HepG2 (cell line): ENCODE data around the gene FAM117A. TPM values are rescaled to one million over a fixed set of nuclear protein-coding genes. Genes with fewer than 3 reads are reported as not detected.

ENCODE experiments used
- ATAC-seq: fragments of 200-7000 bp; cut with Tn5 transposase; 3 replicates; pipeline ENCODE4 v1.9.1; 2020; ENCODE audit warnings: mild to moderate bottlenecking, moderate library complexity
- BruUV-seq: library from RNA; stranded (reverse); fragments of 400-500 nt; replicated peaks from 2 replicates; lab custom pipeline; 2021; lab: Mats Ljungman, UMichigan
- CTCF ChIA-PET: fragments of 300-600 bp; formaldehyde crosslinking; extraction: SDS; loops from one replicate; lab custom pipeline; 2021; ENCODE audit warnings: low total read pairs, inconsistent platforms, low intra/inter-chr PET ratio; lab: Yijun Ruan, JAX
- POLR2A ChIA-PET: fragments of 350-600 bp; sonication (Branson Sonifier 250); formaldehyde crosslinking; loops from one replicate; lab custom pipeline; 2020; ENCODE audit warnings: antibody characterized with exemption, inconsistent platforms; lab: Yijun Ruan, JAX
- DNase-seq: peaks from one replicate; pipeline ENCODE4 v3.0.0-alpha.2; 2015; ENCODE audit warnings: low spot score
- FAIRE-seq: peaks from 3 replicates; lab custom pipeline; 2011; peaks lifted over from hg19 to GRCh38; lab: Jason Lieb, UNC
- H2AFZ ChIP-seq: one replicate; pipeline ENCODE4 v1.6.1; 2011; ENCODE audit warnings: low read length, inconsistent platforms
- H3K27ac ChIP-seq: fragments of 300-600 bp; 3 replicates; pipeline ENCODE4 v1.8.0; 2011; ENCODE audit warnings: mixed run types, mild to moderate bottlenecking, mixed read lengths, low read length, inconsistent platforms; ENCODE audit not compliant: insufficient read depth; ENCODE audit errors: extremely low read length
- H3K27me3 ChIP-seq, 2 experiments: fragments of 200-600 bp in 1 of 2; 2 replicates in 1 of 2; 3 replicates in 1 of 2; pipeline versions ENCODE4 v1.6.0 to v1.8.0; 2011; ENCODE audit warnings: low read length in 2 of 2, mild to moderate bottlenecking in 2 of 2, moderate library complexity in 2 of 2, inconsistent platforms in 1 of 2; ENCODE audit not compliant: insufficient read depth in 2 of 2, control insufficient read depth in 1 of 2
- H3K36me3 ChIP-seq, 2 experiments: fragments of 200-600 bp in 1 of 2; replicated peaks in 1 of 2; 2 replicates in 1 of 2; 3 replicates in 1 of 2; pipeline versions ENCODE4 v1.5.1 to v1.8.0; 2011; ENCODE audit warnings: low read length in 2 of 2, inconsistent platforms in 1 of 2; ENCODE audit not compliant: insufficient read depth in 2 of 2, control insufficient read depth in 1 of 2
- H3K4me1 ChIP-seq: 2 replicates; pipeline ENCODE4 v1.5.1; 2012; ENCODE audit warnings: low read length, inconsistent platforms; ENCODE audit not compliant: insufficient read depth
- H3K4me2 ChIP-seq: 2 replicates; pipeline ENCODE4 v1.6.0; 2011; ENCODE audit warnings: low read depth, low read length, inconsistent platforms
- H3K4me3 ChIP-seq, 3 experiments: fragments of 200-600 bp in 1 of 3; sonication (generic), shearing (Covaris generic) in 1 of 3; replicated peaks in 1 of 3; 2 replicates each; pipeline ENCODE4 v1.5.1; 2011 to 2016; ENCODE audit warnings: low read length in 3 of 3, inconsistent platforms in 2 of 3, low read depth in 2 of 3, mild to moderate bottlenecking in 2 of 3, control low read depth in 1 of 3, mixed read lengths in 1 of 3; ENCODE audit not compliant: insufficient read depth in 1 of 3
- H3K79me2 ChIP-seq: one replicate; pipeline ENCODE4 v1.6.1; 2011; ENCODE audit warnings: low read length, inconsistent platforms; ENCODE audit not compliant: insufficient read depth
- H3K9ac ChIP-seq: 2 replicates; pipeline ENCODE4 v1.6.0; 2011; ENCODE audit warnings: mild to moderate bottlenecking, low read depth, low read length, inconsistent platforms; ENCODE audit not compliant: insufficient read depth
- H3K9me3 ChIP-seq: 2 replicates; pipeline ENCODE4 v1.5.1; 2012; ENCODE audit warnings: mild to moderate bottlenecking, low read length
- H4K20me1 ChIP-seq: 2 replicates; pipeline ENCODE4 v1.6.0; 2011; ENCODE audit warnings: inconsistent platforms, mild to moderate bottlenecking, low read length, moderate library complexity; ENCODE audit not compliant: insufficient read depth
- BHLHE40 ChIP-seq: IDR thresholded peaks from 2 replicates; pipeline ENCODE4 v1.6.1; 2011; ENCODE audit warnings: low read length, improper control_type of control experiment
- BRCA1 ChIP-seq: sonication (generic); formaldehyde crosslinking; IDR thresholded peaks from 2 replicates; pipeline ENCODE4 v1.4.0; 2020; ENCODE audit warnings: missing genetic modification reagents
- CENPT ChIP-seq: sonication (generic); formaldehyde crosslinking; IDR thresholded peaks from 2 replicates; pipeline ENCODE4 v1.8.0; 2022; ENCODE audit warnings: low read depth, mild to moderate bottlenecking, moderate library complexity, missing genetic modification reagents
- GLI4 ChIP-seq: sonication (generic); formaldehyde crosslinking; IDR thresholded peaks from 2 replicates; pipeline ENCODE4 v1.5.1; 2020; ENCODE audit warnings: missing genetic modification reagents, mild to moderate bottlenecking, moderate library complexity, borderline replicate concordance
- IKZF4 ChIP-seq: sonication (generic); formaldehyde crosslinking; IDR thresholded peaks from 2 replicates; pipeline ENCODE4 v1.5.1; 2020; ENCODE audit warnings: borderline replicate concordance, mild to moderate bottlenecking, low read depth, missing genetic modification reagents; ENCODE audit errors: not compliant biosample characterization
- JUND ChIP-seq: sonication (generic); formaldehyde crosslinking; IDR thresholded peaks from 2 replicates; pipeline ENCODE4 v1.8.0; 2022; ENCODE audit warnings: mild to moderate bottlenecking, missing genetic modification reagents
- KAT2B ChIP-seq: fragments of 150-350 bp; IDR thresholded peaks from 2 replicates; pipeline ENCODE4 v1.6.1; 2014; ENCODE audit warnings: low read depth, low read length, borderline replicate concordance
- KDM4B ChIP-seq: sonication (generic); formaldehyde crosslinking; IDR thresholded peaks from 2 replicates; pipeline ENCODE4 v1.4.0; 2020; ENCODE audit warnings: missing genetic modification reagents
- MTF2 ChIP-seq: sonication (generic); formaldehyde crosslinking; IDR thresholded peaks from 2 replicates; pipeline ENCODE4 v1.5.0; 2020; ENCODE audit warnings: missing genetic modification reagents, borderline replicate concordance
- NR2F6 ChIP-seq, 2 experiments: IDR thresholded peaks; 2 replicates each; pipeline ENCODE4 v1.6.1; 2016; ENCODE audit warnings: antibody characterized with exemption in 1 of 2, mild to moderate bottlenecking in 1 of 2
- SP140L ChIP-seq: sonication (generic); formaldehyde crosslinking; IDR thresholded peaks from 2 replicates; pipeline ENCODE4 v1.4.0; 2020; ENCODE audit warnings: missing genetic modification reagents, borderline replicate concordance
- ZFP36L1 ChIP-seq: sonication (generic); formaldehyde crosslinking; IDR thresholded peaks from 2 replicates; pipeline ENCODE4 v1.8.0; 2022; ENCODE audit warnings: mild to moderate bottlenecking, missing genetic modification reagents, moderate library complexity
- ZFP90 ChIP-seq: sonication (generic); formaldehyde crosslinking; IDR thresholded peaks from 2 replicates; pipeline ENCODE4 v1.8.0; 2022; ENCODE audit warnings: missing genetic modification reagents, mild to moderate bottlenecking, inconsistent platforms, borderline replicate concordance
- ZNF24 ChIP-seq: fragments of 450-650 bp; IDR thresholded peaks from 2 replicates; pipeline ENCODE4 v1.6.1; 2017; ENCODE audit warnings: antibody characterized with exemption, mild to moderate bottlenecking
- ZNF451 ChIP-seq: sonication (generic); formaldehyde crosslinking; IDR thresholded peaks from 2 replicates; pipeline ENCODE4 v1.5.0; 2020; ENCODE audit warnings: mild to moderate bottlenecking, missing genetic modification reagents
- ZNF747 ChIP-seq: sonication (generic); formaldehyde crosslinking; IDR thresholded peaks from 2 replicates; pipeline ENCODE4 v1.8.1; 2023; ENCODE audit warnings: missing genetic modification reagents, mild to moderate bottlenecking, borderline replicate concordance
- ZNF780A ChIP-seq: sonication (generic); formaldehyde crosslinking; IDR thresholded peaks from 2 replicates; pipeline ENCODE4 v1.8.0; 2022; ENCODE audit warnings: mild to moderate bottlenecking, missing genetic modification reagents, moderate library complexity
- WGBS: methylation state at CpG from one replicate; pipeline ENCODE4 v1.1.6; 2017; ENCODE audit warnings: low lambda C conversion rate; 5-methylcytosine and 5-hydroxymethylcytosine counted together
- in situ Hi-C: cut with HindIII; loops from 2 replicates; pipeline ENCODE4 v1.10.0; 2017; ENCODE audit warnings: low pct_unique_long_range_greater_than_20kb; ENCODE audit not compliant: extremely low pct_ligation_motif_present
- intact Hi-C: fragments of 100-400 bp; cut with micrococcal nuclease; formaldehyde crosslinking; loops from one replicate; pipeline ENCODE4 v1.10.0; 2022; ENCODE audit not compliant: unreplicated experiment
- polyA plus RNA-seq, 8 experiments: library from polyadenylated mRNA; depleted of rRNA in 3 of 8; stranded (reverse) in 7 of 8; unstranded in 1 of 8; fragments of >200 nt; fragmentation: Illumina TruSeq in 4 of 8; extraction: Trizol in 4 of 8; gene quantifications; 2 replicates each; pipeline versions ENCODE4 v1.2.1 to v1.2.3, GENCODE V29; 2011 to 2016; ENCODE audit warnings: low read depth in 4 of 8, missing spikeins in 1 of 8, mixed read lengths in 1 of 8; ENCODE audit not compliant: insufficient read depth in 1 of 8
- total RNA-seq, 5 experiments: library from RNA; depleted of rRNA; stranded (reverse); fragments of >200 nt; fragmentation: Illumina TruSeq; extraction: Trizol; gene quantifications; 2 replicates each; pipeline ENCODE4 v1.2.3, GENCODE V29; 2016; ENCODE audit warnings: low read depth in 1 of 5
- TF ChIP-seq, protein P1 (sequence below): sonication (generic); formaldehyde crosslinking; IDR thresholded peaks from 2 replicates; pipeline ENCODE4 v1.4.0; 2020; ENCODE audit warnings: missing genetic modification reagents, borderline replicate concordance
- TF ChIP-seq, protein P2 (sequence below): sonication (generic); formaldehyde crosslinking; IDR thresholded peaks from 2 replicates; pipeline ENCODE4 v1.5.0; 2020; ENCODE audit warnings: missing genetic modification reagents

FAM117A gene
- total and polyA plus RNA-seq, 2 of the 13 experiments (the other 11 are each of a cell fraction or from before 2014, with no cell fraction given): 12.1 to 19.8 TPM

GRCh38 chr17:49677933-49678847 is 85.7 kb downstream of the FAM117A start, which contains the start of gene SPOP:
Gene SPOP, minus strand, starts transcription at chr17:49678097. Its CDS starts 55,287 bp downstream, at chr17:49622810.
- peak; percentile 88 for ATAC-seq
- Histone ChIP-seq H3K36me3 (peaks cover 0 to 11% of the 10 kb centered on the region in 2 experiments; a peak in 2 of 5 replicates), H3K9me3 (no peaks in the 10 kb centered on the region), H2AFZ (peak within 1 kb of the TSS; percentile 52), H3K79me2 (peaks cover 40% of the 10 kb centered on the region), H3K4me2 (peak within 1 kb of the TSS; percentile 94), H4K20me1 (peaks cover 11% of the 10 kb centered on the region; the same call in 1 of the 2 replicates), H3K9ac (peak within 1 kb of the TSS; percentile 80), H3K27ac (peak within 1 kb of the TSS; percentile 73), H3K4me3 (peak within 1 kb of the TSS; percentile 68 to 77 (median 74)), H3K27me3 (no peaks in the 10 kb centered on the region; a peak in 1 of 5 replicates), H3K4me1 (peaks cover 49% of the 10 kb centered on the region)
- BruUV-seq: no TSS peak
- in situ Hi-C loops (no loop called here), intact Hi-C loops (no loop called here)
- peak; percentile 81 for FAIRE-seq
- POLR2A ChIA-PET: interaction anchor here (0.9 to 1.6 kb wide), 9 partner anchors 9 to 110 kb away, joined by 3 to 12 read pairs (median 4); partner anchors contain the start of genes KAT7, NXPH3 and SLC35B1
- WGBS: 18% methylated on average over 46 of the region's 53 CpGs
- DNase-seq: peak; percentile 98
- CTCF ChIA-PET: interaction anchor here (1.0 kb wide), 1 partner anchor 103 kb away, joined by 6 read pairs; the partner anchor contains the start of gene NXPH3
- TF ChIP-seq ZNF780A (CRISPR knock-in tag) (peak; percentile 85; the same call in 1 of the 2 replicates), MTF2 (peak; percentile 77; the same call in 1 of the 2 replicates), NR2F6 (IDR thresholded peaks at IDR 0.05) (peak; percentile 19; the same call in 1 of the 2 replicates), NR2F6 (CRISPR knock-in tag; IDR thresholded peaks at IDR 0.05) (peak; percentile 62), CENPT (CRISPR knock-in tag) (peak; percentile 90; the same call in 1 of the 2 replicates), BHLHE40 (no peak; the same call in 1 of the 2 replicates), GLI4 (CRISPR knock-in tag) (peak; percentile 93; the same call in 1 of the 2 replicates), KDM4B (CRISPR knock-in tag) (no peak; the same call in 1 of the 2 replicates), SP140L (peak; percentile 99), ZFP36L1 (CRISPR knock-in tag) (peak; percentile 100), ZNF451 (CRISPR knock-in tag) (peak; percentile 94), BRCA1 (CRISPR knock-in tag) (peak; percentile 92; the same call in 1 of the 2 replicates), IKZF4 (CRISPR knock-in tag) (peak; percentile 98), ZNF24 (peak; percentile 75), KAT2B (no peak), ZFP90 (peak; percentile 99), JUND (CRISPR knock-in tag) (peak; percentile 16; the same call in 1 of the 2 replicates), ZNF747 (CRISPR knock-in tag) (peak; percentile 99)
- TF ChIP-seq, protein P1, sequence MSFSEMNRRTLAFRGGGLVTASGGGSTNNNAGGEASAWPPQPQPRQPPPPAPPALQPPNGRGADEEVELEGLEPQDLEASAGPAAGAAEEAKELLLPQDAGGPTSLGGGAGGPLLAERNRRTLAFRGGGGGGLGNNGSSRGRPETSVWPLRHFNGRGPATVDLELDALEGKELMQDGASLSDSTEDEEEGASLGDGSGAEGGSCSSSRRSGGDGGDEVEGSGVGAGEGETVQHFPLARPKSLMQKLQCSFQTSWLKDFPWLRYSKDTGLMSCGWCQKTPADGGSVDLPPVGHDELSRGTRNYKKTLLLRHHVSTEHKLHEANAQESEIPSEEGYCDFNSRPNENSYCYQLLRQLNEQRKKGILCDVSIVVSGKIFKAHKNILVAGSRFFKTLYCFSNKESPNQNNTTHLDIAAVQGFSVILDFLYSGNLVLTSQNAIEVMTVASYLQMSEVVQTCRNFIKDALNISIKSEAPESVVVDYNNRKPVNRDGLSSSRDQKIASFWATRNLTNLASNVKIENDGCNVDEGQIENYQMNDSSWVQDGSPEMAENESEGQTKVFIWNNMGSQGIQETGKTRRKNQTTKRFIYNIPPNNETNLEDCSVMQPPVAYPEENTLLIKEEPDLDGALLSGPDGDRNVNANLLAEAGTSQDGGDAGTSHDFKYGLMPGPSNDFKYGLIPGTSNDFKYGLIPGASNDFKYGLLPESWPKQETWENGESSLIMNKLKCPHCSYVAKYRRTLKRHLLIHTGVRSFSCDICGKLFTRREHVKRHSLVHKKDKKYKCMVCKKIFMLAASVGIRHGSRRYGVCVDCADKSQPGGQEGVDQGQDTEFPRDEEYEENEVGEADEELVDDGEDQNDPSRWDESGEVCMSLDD: peak; percentile 85; the same call in 1 of the 2 replicates
- TF ChIP-seq, protein P2, sequence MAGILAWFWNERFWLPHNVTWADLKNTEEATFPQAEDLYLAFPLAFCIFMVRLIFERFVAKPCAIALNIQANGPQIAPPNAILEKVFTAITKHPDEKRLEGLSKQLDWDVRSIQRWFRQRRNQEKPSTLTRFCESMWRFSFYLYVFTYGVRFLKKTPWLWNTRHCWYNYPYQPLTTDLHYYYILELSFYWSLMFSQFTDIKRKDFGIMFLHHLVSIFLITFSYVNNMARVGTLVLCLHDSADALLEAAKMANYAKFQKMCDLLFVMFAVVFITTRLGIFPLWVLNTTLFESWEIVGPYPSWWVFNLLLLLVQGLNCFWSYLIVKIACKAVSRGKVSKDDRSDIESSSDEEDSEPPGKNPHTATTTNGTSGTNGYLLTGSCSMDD (CRISPR knock-in tag): peak; percentile 65; the same call in 1 of the 2 replicates
